H1 (cell line): ENCODE results near the gene LIN54. TPM values are rescaled to one million over a fixed set of nuclear protein-coding genes. Genes with fewer than 3 reads are reported as not detected.

Experiments
- CTCF ChIA-PET: fragments of 300-600 bp; sonication (Branson Sonifier 250); formaldehyde crosslinking; loops from one replicate; lab custom pipeline; 2021; ENCODE audit not compliant: partially characterized antibody; lab: Charles Lee
- POLR2A ChIA-PET: fragments of 300-600 bp; sonication (Branson Sonifier 250); formaldehyde crosslinking; loops from one replicate; lab custom pipeline; 2021; ENCODE audit warnings: inconsistent platforms; ENCODE audit not compliant: partially characterized antibody; lab: Charles Lee
- DNase-seq, 2 experiments: peaks; one replicate each; pipeline versions ENCODE4 v3.0.0 to v3.0.0-alpha.2; 2010 to 2022; ENCODE audit warnings: low spot score in 2 of 2, low read depth in 1 of 2, mixed read lengths in 1 of 2
- FAIRE-seq: peaks from 2 replicates; lab custom pipeline; 2011; peaks lifted over from hg19 to GRCh38; lab: Jason Lieb, UNC
- H2AFZ ChIP-seq: 2 replicates; pipeline ENCODE4 v1.8.1; 2012; ENCODE audit warnings: low read length, inconsistent platforms
- H2AK5ac ChIP-seq: 2 replicates; pipeline ENCODE4 v1.6.1; 2013; ENCODE audit warnings: low read depth, low read length
- H2BK120ac ChIP-seq: replicated peaks from 2 replicates; pipeline ENCODE3; 2013; ENCODE audit warnings: low read depth, low read length, inconsistent platforms
- H2BK12ac ChIP-seq: 2 replicates; pipeline ENCODE4 v1.6.1; 2013; ENCODE audit warnings: low read depth, low read length
- H2BK15ac ChIP-seq: 2 replicates; pipeline ENCODE4 v1.6.1; 2013; ENCODE audit warnings: low read length
- H2BK20ac ChIP-seq: 2 replicates; pipeline ENCODE4 v1.6.1; 2013; ENCODE audit warnings: low read length
- H2BK5ac ChIP-seq: 2 replicates; pipeline ENCODE4 v1.6.1; 2013; ENCODE audit warnings: low read depth, low read length
- H3K14ac ChIP-seq: 2 replicates; pipeline ENCODE4 v1.6.1; 2013; ENCODE audit warnings: inconsistent platforms; ENCODE audit not compliant: insufficient read length
- H3K18ac ChIP-seq: 2 replicates; pipeline ENCODE4 v1.6.1; 2013; ENCODE audit warnings: low read length; ENCODE audit errors: extremely low read depth
- H3K23ac ChIP-seq: 2 replicates; pipeline ENCODE4 v1.6.1; 2013; ENCODE audit warnings: inconsistent platforms; ENCODE audit not compliant: insufficient read length
- H3K23me2 ChIP-seq: 2 replicates; pipeline ENCODE4 v1.6.1; 2013; ENCODE audit warnings: low read depth, low read length
- H3K27ac ChIP-seq: 2 replicates; pipeline ENCODE4 v1.6.1; 2011; ENCODE audit warnings: low read depth, low read length, inconsistent platforms
- H3K27me3 ChIP-seq, 4 experiments: replicated peaks in 1 of 4; 1 replicate in 1 of 4; 2 replicates in 3 of 4; pipeline versions ENCODE4 v1.6.1 to v1.8.1; 2011 to 2013; ENCODE audit warnings: low read length in 3 of 4, mild to moderate bottlenecking in 3 of 4, inconsistent platforms in 2 of 4, mixed read lengths in 2 of 4, moderate library complexity in 1 of 4; ENCODE audit not compliant: control insufficient read depth in 3 of 4, insufficient read depth in 3 of 4; ENCODE audit errors: extremely low read depth in 1 of 4
- H3K36me3 ChIP-seq, 4 experiments: 2 replicates each; pipeline versions ENCODE4 v1.6.1 to v1.8.1; 2011 to 2013; ENCODE audit warnings: mild to moderate bottlenecking in 4 of 4, low read length in 3 of 4, moderate library complexity in 2 of 4, control low read depth in 1 of 4, inconsistent platforms in 1 of 4; ENCODE audit not compliant: insufficient read depth in 4 of 4, control insufficient read depth in 2 of 4
- H3K4ac ChIP-seq: replicated peaks from 2 replicates; pipeline ENCODE3; 2013; ENCODE audit warnings: low read length, low read depth, mixed read lengths, inconsistent platforms; ENCODE audit not compliant: insufficient read length
- H3K4me1 ChIP-seq, 4 experiments: replicated peaks in 1 of 4; 1 replicate in 1 of 4; 2 replicates in 3 of 4; pipeline versions ENCODE4 v1.6.1 to v1.8.1; 2011 to 2013; ENCODE audit warnings: low read length in 3 of 4, inconsistent platforms in 2 of 4, mixed read lengths in 1 of 4; ENCODE audit not compliant: insufficient read depth in 4 of 4, control insufficient read depth in 3 of 4
- H3K4me2 ChIP-seq, 2 experiments: 2 replicates each; pipeline versions ENCODE4 v1.6.1 to v1.8.1; 2011 to 2013; ENCODE audit warnings: low read depth in 2 of 2, low read length in 2 of 2, control low read depth in 1 of 2, inconsistent platforms in 1 of 2, mild to moderate bottlenecking in 1 of 2; ENCODE audit not compliant: insufficient read depth in 1 of 2
- H3K4me3 ChIP-seq, 4 experiments: fragments of 200-600, 300-600 bp in 1 of 4; sonication (generic), shearing (Covaris generic), sonication (Bioruptor Twin) in 1 of 4; 2 replicates each; pipeline versions ENCODE4 v1.5.1 to v1.8.1; 2011 to 2016; ENCODE audit warnings: low read length in 4 of 4, low read depth in 3 of 4, control low read depth in 2 of 4, inconsistent platforms in 2 of 4, mild to moderate bottlenecking in 2 of 4, mixed read lengths in 1 of 4, moderate library complexity in 1 of 4; ENCODE audit not compliant: insufficient read depth in 2 of 4; ENCODE audit errors: extremely low read depth in 1 of 4
- H3K56ac ChIP-seq: replicated peaks from 2 replicates; pipeline ENCODE3; 2013; ENCODE audit warnings: low read depth, mild to moderate bottlenecking, mixed read lengths, low read length, inconsistent platforms; ENCODE audit not compliant: insufficient read length
- H3K79me1 ChIP-seq: 2 replicates; pipeline ENCODE4 v1.6.1; 2013; ENCODE audit warnings: low read depth, low read length, control low read depth
- H3K79me2 ChIP-seq, 2 experiments: 2 replicates each; pipeline versions ENCODE4 v1.6.1 to v1.8.1; 2012 to 2013; ENCODE audit warnings: low read length in 2 of 2, mild to moderate bottlenecking in 2 of 2, inconsistent platforms in 1 of 2; ENCODE audit not compliant: insufficient read depth in 2 of 2, control insufficient read depth in 1 of 2
- H3K9ac ChIP-seq, 4 experiments: replicated peaks in 1 of 4; 1 replicate in 1 of 4; 2 replicates in 3 of 4; pipeline versions ENCODE4 v1.6.1 to v1.8.1; 2011 to 2013; ENCODE audit warnings: low read depth in 3 of 4, low read length in 3 of 4, control low read depth in 2 of 4, mild to moderate bottlenecking in 2 of 4, moderate library complexity in 2 of 4, inconsistent platforms in 1 of 4; ENCODE audit errors: extremely low read depth in 1 of 4
- H3K9me3 ChIP-seq, 2 experiments: 2 replicates each; pipeline versions ENCODE4 v1.6.1 to v1.8.1; 2012 to 2013; ENCODE audit warnings: mild to moderate bottlenecking in 2 of 2, moderate library complexity in 2 of 2, control low read depth in 1 of 2, inconsistent platforms in 1 of 2, low read depth in 1 of 2, low read length in 1 of 2, mixed read lengths in 1 of 2; ENCODE audit not compliant: insufficient read depth in 2 of 2
- H4K20me1 ChIP-seq, 2 experiments: replicated peaks in 1 of 2; 2 replicates each; pipeline versions ENCODE3 to v1.8.1; 2011 to 2013; ENCODE audit warnings: inconsistent platforms in 2 of 2, low read length in 2 of 2, mild to moderate bottlenecking in 1 of 2; ENCODE audit not compliant: insufficient read depth in 2 of 2, control insufficient read depth in 1 of 2
- H4K5ac ChIP-seq: 2 replicates; pipeline ENCODE4 v1.6.1; 2013; ENCODE audit warnings: low read length, low read depth, mixed read lengths, inconsistent platforms; ENCODE audit not compliant: insufficient read length
- H4K8ac ChIP-seq: 2 replicates; pipeline ENCODE4 v1.8.0; 2013; ENCODE audit warnings: mild to moderate bottlenecking, moderate library complexity, low read length, inconsistent platforms; ENCODE audit not compliant: insufficient read depth; ENCODE audit errors: extremely low read depth
- H4K91ac ChIP-seq: replicated peaks from 2 replicates; pipeline ENCODE3; 2013; ENCODE audit warnings: low read length, mixed read lengths, inconsistent platforms; ENCODE audit not compliant: insufficient read length
- CHD2 ChIP-seq: IDR thresholded peaks from 2 replicates; pipeline ENCODE4 v1.6.1; 2012; ENCODE audit warnings: low read length, improper control_type of control experiment
- JUND ChIP-seq: IDR thresholded peaks from 2 replicates; pipeline ENCODE4 v1.6.1; 2011; ENCODE audit warnings: mild to moderate bottlenecking, improper control_type of control experiment, low read length
- RNF2 ChIP-seq: fragments of 200-900, 300-1000 bp; sonication (generic); IDR thresholded peaks from 2 replicates; pipeline ENCODE4 v1.7.1; 2016; ENCODE audit warnings: borderline replicate concordance, low read depth, mild to moderate bottlenecking, antibody characterized with exemption, low read length; ENCODE audit not compliant: poor library complexity, severe bottlenecking; ENCODE audit errors: missing control alignments
- WGBS, 2 experiments: shearing (Covaris generic) in 1 of 2; methylation state at CpG; one replicate each; pipeline versions ENCODE4 v1.1.6 to v1.1.7; 2013 to 2015; ENCODE audit warnings: low lambda C conversion rate in 2 of 2, mixed read lengths in 2 of 2, inconsistent platforms in 1 of 2, low coverage in 1 of 2, missing lambda C conversion rate in 1 of 2; ENCODE audit not compliant: insufficient replicate concordance in 2 of 2, insufficient coverage in 1 of 2, insufficient read length in 1 of 2; ENCODE audit errors: extremely low coverage in 1 of 2, missing lambda C conversion rate in 1 of 2; 5-methylcytosine and 5-hydroxymethylcytosine counted together
- polyA plus RNA-seq, 7 experiments: library from polyadenylated mRNA; depleted of rRNA in 3 of 7; stranded (reverse) in 5 of 7; unstranded in 2 of 7; fragments of >200 nt in 5 of 7; fragments of 200-250 nt in 2 of 7; gene quantifications; 1 replicate in 5 of 7; 2 replicates in 1 of 7; 4 replicates in 1 of 7; pipeline versions ENCODE4 v1.2.1 to v1.2.3, GENCODE V29; 2011 to 2013; ENCODE audit warnings: missing spikeins in 2 of 7, mixed read lengths in 2 of 7
- total RNA-seq: library from RNA; stranded (reverse); fragmentation: NEBNext Ultra II Directional; extraction: Animal tissue kit (Norgen Biotek cat#: 25700); gene quantifications from 2 replicates; pipeline ENCODE4 v1.2.1, GENCODE V29; 2021

Gene LIN54
- total and polyA plus RNA-seq, 2 of the 8 experiments (the other 6 are each of a cell fraction or from before 2014, with no cell fraction given), result 5.7 to 11.1 TPM

GRCh38 chr4:82919386-82919785 is 91.2 kb downstream of the LIN54 start:
- no peak overlapping the region for H3K56ac ChIP-seq
- DNase-seq, result no peak
- POLR2A ChIA-PET, result interaction anchor here (0.6 kb wide), 1 partner anchor 47 kb away, joined by 3 read pairs; no protein-coding TSS in a partner anchor
- TF ChIP-seq JUND (no peak), RNF2 (no peak), CHD2 (no peak)
- TF ChIP-seq, all 59 proteins: peak for 0
- no peaks in the 10 kb centered on the region for H3K23me2 ChIP-seq
- H2BK12ac ChIP-seq, result no peak overlapping the region
- H4K20me1 ChIP-seq, result no peaks in the 10 kb centered on the region
- peaks cover 0 to 2% (median 0%) of the 10 kb centered on the region in 4 experiments; a peak in 1 of 7 replicates for H3K27me3 ChIP-seq
- H2BK20ac ChIP-seq, result no peak overlapping the region
- no peak overlapping the region for H2AK5ac ChIP-seq
- no peak overlapping the region for H3K9ac ChIP-seq
- no peaks in the 10 kb centered on the region for H3K79me1 ChIP-seq
- H2BK15ac ChIP-seq, result no peak overlapping the region
- H4K5ac ChIP-seq, result no peak overlapping the region
- H3K4me2 ChIP-seq, result no peak overlapping the region
- H3K27ac ChIP-seq, result no peak overlapping the region
- no peak overlapping the region for H3K23ac ChIP-seq
- CTCF ChIA-PET, result no interaction called here
- no peaks in the 10 kb centered on the region for H3K4me1 ChIP-seq
- no peak overlapping the region for H2AFZ ChIP-seq
- FAIRE-seq, result no peak
- H4K8ac ChIP-seq, result no peak overlapping the region
- no peak overlapping the region for H3K4ac ChIP-seq
- peaks cover 3 to 22% (median 7%) of the 10 kb centered on the region in 4 experiments; a peak in 6 of 8 replicates for H3K36me3 ChIP-seq
- H3K14ac ChIP-seq, result no peak overlapping the region
- WGBS, 2 experiments, result 86% methylated on average over 2 of the region's 2 CpGs; no CpG with 5 or more reads in 1 of the 2 experiments
- no peak overlapping the region for H3K4me3 ChIP-seq
- H3K9me3 ChIP-seq, result no peaks in the 10 kb centered on the region
- no peaks in the 10 kb centered on the region for H3K79me2 ChIP-seq
- H4K91ac ChIP-seq, result no peak overlapping the region
- no peak overlapping the region for H2BK120ac ChIP-seq
- no peak overlapping the region for H2BK5ac ChIP-seq
- H3K18ac ChIP-seq, result no peak overlapping the region
